ENCODE data around the gene MYL4. TPM values are rescaled to one million over a fixed set of nuclear protein-coding genes. Genes with fewer than 3 reads are reported as not detected.

Gene MYL4
- total and polyA plus RNA-seq, 10 of the 15 experiments (the other 5 are each of a cell fraction or from before 2014, with no cell fraction given), result 0.23 to 1.6 (median 0.58) TPM; not detected in 3

DNA sequence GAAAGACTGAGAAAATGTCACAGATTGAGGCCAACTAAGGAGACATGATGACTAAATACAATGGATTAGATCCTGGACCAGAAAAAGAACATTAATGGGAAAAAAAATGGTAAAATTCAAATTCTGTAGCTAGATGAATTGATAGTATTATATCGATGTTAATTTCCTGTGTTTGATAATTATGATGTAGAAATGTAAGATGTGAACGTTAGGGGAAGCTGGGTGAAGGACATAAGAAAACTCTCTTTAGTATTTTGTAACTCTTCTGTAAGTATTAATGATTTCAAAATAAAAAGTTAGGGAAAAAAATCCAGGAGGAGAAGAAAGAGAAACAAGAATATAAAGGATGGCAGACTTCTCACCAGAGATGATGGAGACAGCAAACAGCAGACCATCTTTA, 41.7 kb downstream of the MYL4 start:
- H3K79me2 ChIP-seq (ENCODE audit: control insufficient read depth, insufficient read depth, low read length), result no peaks in the 10 kb centered on the region
- CTCF ChIA-PET, result interaction anchor here (0.6 to 2.7 kb wide), 6 partner anchors 11 to 65 kb away, joined by 3 to 11 read pairs (median 3); no protein-coding TSS in a partner anchor
- TF ChIP-seq ZNF217 (IDR thresholded peaks at IDR 0.05) (no peak), SUZ12 (IDR thresholded peaks at IDR 0.05; ENCODE audit: unreplicated experiment) (no peak), TARDBP (IDR thresholded peaks at IDR 0.05; ENCODE audit: borderline replicate concordance) (no peak), ZBED1 (IDR thresholded peaks at IDR 0.05; ENCODE audit: borderline replicate concordance) (no peak), STAT1 (conservative IDR thresholded peaks at IDR 0.05) (no peak), SREBF2 (IDR thresholded peaks at IDR 0.05; ENCODE audit: low read length) (no peak), RBBP5 (conservative IDR thresholded peaks at IDR 0.05) (no peak)
- DNase-seq (ENCODE audit: low read depth, low spot score) (no peak), ATAC-seq (no peak), FAIRE-seq (no peak)
- in situ Hi-C loops (cut with MboI), result no loop called here
- H3K36me3 ChIP-seq (ENCODE audit: control insufficient read depth in 2 of 2, insufficient read depth in 2 of 2, low read length in 1 of 2), result no peaks in the 10 kb centered on the region
- no peak overlapping the region for H3K27ac ChIP-seq (ENCODE audit: control insufficient read depth, insufficient read depth)
- no TSS peak for BruUV-seq (replicated peaks)
- H3K27me3 ChIP-seq (replicated peaks in 1 of 2; ENCODE audit: control insufficient read depth in 2 of 2, insufficient read depth in 2 of 2, low read length in 1 of 2), result no peaks in the 10 kb centered on the region
- H4K20me1 ChIP-seq (ENCODE audit: control insufficient read depth, insufficient read depth), result no peaks in the 10 kb centered on the region
- no peak overlapping the region for H3K9ac ChIP-seq (ENCODE audit: control insufficient read depth, insufficient read depth, low read length)
- H3K4me1 ChIP-seq (ENCODE audit: control insufficient read depth, insufficient read depth, low read length), result no peaks in the 10 kb centered on the region; the same call in 1 of the 2 replicates
- SMC1A ChIA-PET (ENCODE audit: uncharacterized antibody, unreplicated experiment), result interaction anchor here (0.8 to 1.3 kb wide), 2 partner anchors 17 to 45 kb away, joined by 3 to 5 read pairs; no protein-coding TSS in a partner anchor
- no peak overlapping the region for H3K4me2 ChIP-seq (ENCODE audit: control insufficient read depth, insufficient read depth)
- intact Hi-C loops (cut with micrococcal nuclease; ENCODE audit: unreplicated experiment), result no loop called here
- no peaks in the 10 kb centered on the region for H3K9me3 ChIP-seq (replicated peaks; ENCODE audit: control insufficient read depth, insufficient read depth, low read length)
- RAD21 ChIA-PET (ENCODE audit: unreplicated experiment), result no interaction called here
- POLR2A ChIA-PET, result interaction anchor here (1.1 kb wide), 1 partner anchor 37 kb away, joined by 4 read pairs; no protein-coding TSS in a partner anchor
- no peak overlapping the region for H2AFZ ChIP-seq (ENCODE audit: control insufficient read depth, low read depth, low read length)
- H3K4me3 ChIP-seq, result no peak overlapping the region
- WGBS (ENCODE audit: insufficient coverage, insufficient replicate concordance, low lambda C conversion rate, missing lambda C conversion rate), result 62% methylated on average over 2 of the region's 2 CpGs

DNA sequence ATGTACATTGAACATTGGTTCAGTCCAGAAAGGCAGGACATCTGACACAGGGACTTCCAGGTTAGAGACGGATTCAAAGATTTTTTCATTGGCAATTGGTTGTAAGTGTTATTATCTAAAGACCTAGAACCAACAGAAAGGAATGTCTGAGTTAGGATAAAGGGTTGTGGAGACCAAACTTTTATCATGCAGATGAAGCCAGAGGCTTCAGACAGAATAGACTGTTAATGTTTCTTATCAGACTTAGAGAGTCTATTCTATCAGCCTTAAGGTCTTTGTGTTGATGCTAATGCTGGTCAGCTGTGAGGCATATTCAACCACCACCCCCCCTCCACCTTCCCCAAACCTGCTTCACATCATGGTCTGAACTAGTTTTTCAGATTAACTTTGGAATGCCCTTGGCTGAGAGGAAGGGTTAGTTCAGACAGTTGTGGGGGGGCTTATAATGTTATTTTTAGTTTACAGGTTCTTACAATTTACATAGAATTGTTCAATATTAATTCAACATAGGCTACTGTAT, 42.3 kb downstream of the MYL4 start:
- ChIA-PET SMC1A (ENCODE audit: uncharacterized antibody, unreplicated experiment) (interaction anchor here (0.9 to 8.3 kb wide), 6 partner anchors 18 to 36 kb away, joined by 3 to 81 read pairs (median 4); no protein-coding TSS in a partner anchor), POLR2A (interaction anchor here (0.5 kb wide), 1 partner anchor 350 kb away, joined by 3 read pairs; no protein-coding TSS in a partner anchor), CTCF (interaction anchor here (0.6 to 2.7 kb wide), 11 partner anchors 12 to 64 kb away, joined by 3 to 11 read pairs (median 3); no protein-coding TSS in a partner anchor), RAD21 (ENCODE audit: unreplicated experiment) (no interaction called here)
- Histone ChIP-seq H3K36me3 (ENCODE audit: control insufficient read depth in 2 of 2, insufficient read depth in 2 of 2, low read length in 1 of 2) (no peaks in the 10 kb centered on the region), H3K4me2 (ENCODE audit: control insufficient read depth, insufficient read depth) (no peak overlapping the region), H3K4me1 (ENCODE audit: control insufficient read depth, insufficient read depth, low read length) (no peaks in the 10 kb centered on the region; the same call in 1 of the 2 replicates), H3K9ac (ENCODE audit: control insufficient read depth, insufficient read depth, low read length) (no peak overlapping the region), H3K9me3 (replicated peaks; ENCODE audit: control insufficient read depth, insufficient read depth, low read length) (no peaks in the 10 kb centered on the region), H4K20me1 (ENCODE audit: control insufficient read depth, insufficient read depth) (no peaks in the 10 kb centered on the region), H3K79me2 (ENCODE audit: control insufficient read depth, insufficient read depth, low read length) (no peaks in the 10 kb centered on the region), H2AFZ (ENCODE audit: control insufficient read depth, low read depth, low read length) (no peak overlapping the region), H3K4me3 (no peak overlapping the region), H3K27me3 (replicated peaks in 1 of 2; ENCODE audit: control insufficient read depth in 2 of 2, insufficient read depth in 2 of 2, low read length in 1 of 2) (no peaks in the 10 kb centered on the region), H3K27ac (ENCODE audit: control insufficient read depth, insufficient read depth) (no peak overlapping the region)
- ATAC-seq (no peak), DNase-seq (ENCODE audit: low read depth, low spot score) (no peak), FAIRE-seq (no peak)
- WGBS (ENCODE audit: insufficient coverage, insufficient replicate concordance, low lambda C conversion rate, missing lambda C conversion rate), result 33% methylated on average over 1 of the region's 1 CpG
- in situ Hi-C loops (cut with MboI), result no loop called here
- intact Hi-C loops (cut with micrococcal nuclease; ENCODE audit: unreplicated experiment), result no loop called here
- BruUV-seq (replicated peaks), result no TSS peak
- TF ChIP-seq TCF7 (IDR thresholded peaks at IDR 0.05; ENCODE audit: borderline replicate concordance) (no peak), IKZF1 (conservative IDR thresholded peaks at IDR 0.05) (no peak), NFIC (IDR thresholded peaks at IDR 0.05; ENCODE audit: low read depth, low read length) (no peak), FOXK2 (IDR thresholded peaks at IDR 0.05) (no peak), HCFC1 (IDR thresholded peaks at IDR 0.05; ENCODE audit: low read length) (no peak), ZNF24 (IDR thresholded peaks at IDR 0.05) (no peak)
- TF ChIP-seq, protein P1, sequence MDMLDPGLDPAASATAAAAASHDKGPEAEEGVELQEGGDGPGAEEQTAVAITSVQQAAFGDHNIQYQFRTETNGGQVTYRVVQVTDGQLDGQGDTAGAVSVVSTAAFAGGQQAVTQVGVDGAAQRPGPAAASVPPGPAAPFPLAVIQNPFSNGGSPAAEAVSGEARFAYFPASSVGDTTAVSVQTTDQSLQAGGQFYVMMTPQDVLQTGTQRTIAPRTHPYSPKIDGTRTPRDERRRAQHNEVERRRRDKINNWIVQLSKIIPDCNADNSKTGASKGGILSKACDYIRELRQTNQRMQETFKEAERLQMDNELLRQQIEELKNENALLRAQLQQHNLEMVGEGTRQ (IDR thresholded peaks at IDR 0.05; ENCODE audit: borderline replicate concordance, low read depth, low read length), result no peak
- TF ChIP-seq, protein P2, sequence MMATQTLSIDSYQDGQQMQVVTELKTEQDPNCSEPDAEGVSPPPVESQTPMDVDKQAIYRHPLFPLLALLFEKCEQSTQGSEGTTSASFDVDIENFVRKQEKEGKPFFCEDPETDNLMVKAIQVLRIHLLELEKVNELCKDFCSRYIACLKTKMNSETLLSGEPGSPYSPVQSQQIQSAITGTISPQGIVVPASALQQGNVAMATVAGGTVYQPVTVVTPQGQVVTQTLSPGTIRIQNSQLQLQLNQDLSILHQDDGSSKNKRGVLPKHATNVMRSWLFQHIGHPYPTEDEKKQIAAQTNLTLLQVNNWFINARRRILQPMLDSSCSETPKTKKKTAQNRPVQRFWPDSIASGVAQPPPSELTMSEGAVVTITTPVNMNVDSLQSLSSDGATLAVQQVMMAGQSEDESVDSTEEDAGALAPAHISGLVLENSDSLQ (IDR thresholded peaks at IDR 0.05), result no peak
- TF ChIP-seq, protein P3, sequence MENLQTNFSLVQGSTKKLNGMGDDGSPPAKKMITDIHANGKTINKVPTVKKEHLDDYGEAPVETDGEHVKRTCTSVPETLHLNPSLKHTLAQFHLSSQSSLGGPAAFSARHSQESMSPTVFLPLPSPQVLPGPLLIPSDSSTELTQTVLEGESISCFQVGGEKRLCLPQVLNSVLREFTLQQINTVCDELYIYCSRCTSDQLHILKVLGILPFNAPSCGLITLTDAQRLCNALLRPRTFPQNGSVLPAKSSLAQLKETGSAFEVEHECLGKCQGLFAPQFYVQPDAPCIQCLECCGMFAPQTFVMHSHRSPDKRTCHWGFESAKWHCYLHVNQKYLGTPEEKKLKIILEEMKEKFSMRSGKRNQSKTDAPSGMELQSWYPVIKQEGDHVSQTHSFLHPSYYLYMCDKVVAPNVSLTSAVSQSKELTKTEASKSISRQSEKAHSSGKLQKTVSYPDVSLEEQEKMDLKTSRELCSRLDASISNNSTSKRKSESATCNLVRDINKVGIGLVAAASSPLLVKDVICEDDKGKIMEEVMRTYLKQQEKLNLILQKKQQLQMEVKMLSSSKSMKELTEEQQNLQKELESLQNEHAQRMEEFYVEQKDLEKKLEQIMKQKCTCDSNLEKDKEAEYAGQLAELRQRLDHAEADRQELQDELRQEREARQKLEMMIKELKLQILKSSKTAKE (IDR thresholded peaks at IDR 0.05; ENCODE audit: low read depth, poor library complexity, severe bottlenecking), result no peak

All from GM12878 (cell line).